ENCODE measurements around the gene NCF4.

The NCF4 gene
- 20.1 to 27.7 (median 24.0) reads per million in 3 donors for total RNA-seq

- peak in 1 of 3 donors; percentile 7 for DNase-seq
- H3K4me1 ChIP-seq (ENCODE audit: control insufficient read depth, insufficient read depth, low read length, poor library complexity, severe bottlenecking) = peaks cover 18% of the 10 kb centered on the region
- peak within 1 kb of the TSS; percentile 45 for H3K27ac ChIP-seq (ENCODE audit: insufficient read depth, low read length, poor library complexity, severe bottlenecking)
- peak within 1 kb of the TSS; percentile 33 for H3K4me3 ChIP-seq (ENCODE audit: insufficient read depth, low read depth, low read length, poor library complexity, severe bottlenecking)
- H3K9me3 ChIP-seq (ENCODE audit: control insufficient read depth, low read length) = no peaks in the 10 kb centered on the region
- no peaks in the 10 kb centered on the region for H3K27me3 ChIP-seq (replicated peaks; ENCODE audit: control insufficient read depth, insufficient read depth, low read length, poor library complexity, severe bottlenecking)
- H3K36me3 ChIP-seq (ENCODE audit: control insufficient read depth, insufficient read depth, low read length) = no peaks in the 10 kb centered on the region
Measured at GRCh38 chr22:36860821-36861659, at the start of gene NCF4. Gene NCF4 (plus strand): TSS chr22:36861006. CDS start chr22:36861172, 166 bp downstream.

- no peak for DNase-seq
- Histone ChIP-seq H3K27me3 (replicated peaks; ENCODE audit: control insufficient read depth, insufficient read depth, low read length, poor library complexity, severe bottlenecking) (peaks cover 12% of the 10 kb centered on the region), H3K4me1 (ENCODE audit: control insufficient read depth, insufficient read depth, low read length, poor library complexity, severe bottlenecking) (peaks cover 1% of the 10 kb centered on the region), H3K9me3 (ENCODE audit: control insufficient read depth, low read length) (no peaks in the 10 kb centered on the region), H3K27ac (ENCODE audit: insufficient read depth, low read length, poor library complexity, severe bottlenecking) (no peak overlapping the region), H3K36me3 (ENCODE audit: control insufficient read depth, insufficient read depth, low read length) (no peaks in the 10 kb centered on the region), H3K4me3 (ENCODE audit: insufficient read depth, low read depth, low read length, poor library complexity, severe bottlenecking) (no peak overlapping the region)
Measured at GRCh38 chr22:36811094-36811800, 49.6 kb upstream of the NCF4 start.

GRCh38 chr22:36814801-36815200 is 46.0 kb upstream of the NCF4 start:
- Histone ChIP-seq H3K27ac (ENCODE audit: insufficient read depth, low read length, poor library complexity, severe bottlenecking) (no peak overlapping the region), H3K27me3 (replicated peaks; ENCODE audit: control insufficient read depth, insufficient read depth, low read length, poor library complexity, severe bottlenecking) (peaks cover 31% of the 10 kb centered on the region), H3K4me3 (ENCODE audit: insufficient read depth, low read depth, low read length, poor library complexity, severe bottlenecking) (no peak overlapping the region), H3K36me3 (ENCODE audit: control insufficient read depth, insufficient read depth, low read length) (no peaks in the 10 kb centered on the region), H3K9me3 (ENCODE audit: control insufficient read depth, low read length) (no peaks in the 10 kb centered on the region), H3K4me1 (ENCODE audit: control insufficient read depth, insufficient read depth, low read length, poor library complexity, severe bottlenecking) (peaks cover 10% of the 10 kb centered on the region)
- no peak for DNase-seq

GRCh38 chr22:36815558-36816338 is 45.1 kb upstream of the NCF4 start:
- DNase-seq = no peak
- Histone ChIP-seq H3K27me3 (replicated peaks; ENCODE audit: control insufficient read depth, insufficient read depth, low read length, poor library complexity, severe bottlenecking) (peaks cover 31% of the 10 kb centered on the region), H3K36me3 (ENCODE audit: control insufficient read depth, insufficient read depth, low read length) (no peaks in the 10 kb centered on the region), H3K27ac (ENCODE audit: insufficient read depth, low read length, poor library complexity, severe bottlenecking) (no peak overlapping the region), H3K4me1 (ENCODE audit: control insufficient read depth, insufficient read depth, low read length, poor library complexity, severe bottlenecking) (peaks cover 10% of the 10 kb centered on the region), H3K4me3 (ENCODE audit: insufficient read depth, low read depth, low read length, poor library complexity, severe bottlenecking) (no peak overlapping the region), H3K9me3 (ENCODE audit: control insufficient read depth, low read length) (no peaks in the 10 kb centered on the region)

- Histone ChIP-seq H3K27me3 (replicated peaks; ENCODE audit: control insufficient read depth, insufficient read depth, low read length, poor library complexity, severe bottlenecking) (peaks cover 31% of the 10 kb centered on the region), H3K9me3 (ENCODE audit: control insufficient read depth, low read length) (no peaks in the 10 kb centered on the region), H3K36me3 (ENCODE audit: control insufficient read depth, insufficient read depth, low read length) (no peaks in the 10 kb centered on the region), H3K4me1 (ENCODE audit: control insufficient read depth, insufficient read depth, low read length, poor library complexity, severe bottlenecking) (peaks cover 10% of the 10 kb centered on the region), H3K27ac (ENCODE audit: insufficient read depth, low read length, poor library complexity, severe bottlenecking) (no peak overlapping the region), H3K4me3 (ENCODE audit: insufficient read depth, low read depth, low read length, poor library complexity, severe bottlenecking) (no peak overlapping the region)
- DNase-seq = no peak
Measured at GRCh38 chr22:36816339-36816635, 44.5 kb upstream of the NCF4 start.

- no peak within 1 kb of the TSS for H3K27ac ChIP-seq (ENCODE audit: insufficient read depth, low read length, poor library complexity, severe bottlenecking)
- no peak within 1 kb of the TSS for H3K4me3 ChIP-seq (ENCODE audit: insufficient read depth, low read depth, low read length, poor library complexity, severe bottlenecking)
- H3K4me1 ChIP-seq (ENCODE audit: control insufficient read depth, insufficient read depth, low read length, poor library complexity, severe bottlenecking) = peaks cover 10% of the 10 kb centered on the region
- peaks cover 31% of the 10 kb centered on the region for H3K27me3 ChIP-seq (replicated peaks; ENCODE audit: control insufficient read depth, insufficient read depth, low read length, poor library complexity, severe bottlenecking)
- H3K9me3 ChIP-seq (ENCODE audit: control insufficient read depth, low read length) = no peaks in the 10 kb centered on the region
- no peak for DNase-seq
- H3K36me3 ChIP-seq (ENCODE audit: control insufficient read depth, insufficient read depth, low read length) = no peaks in the 10 kb centered on the region
Measured at GRCh38 chr22:36816636-36817524, 43.9 kb upstream of the NCF4 start, which contains the start of gene PVALB. Gene PVALB (minus strand): TSS chr22:36817035. CDS start chr22:36817005, 30 bp downstream.

GRCh38 chr22:36817525-36817848 is 43.3 kb upstream of the NCF4 start:
- H3K36me3 ChIP-seq (ENCODE audit: control insufficient read depth, insufficient read depth, low read length) = no peaks in the 10 kb centered on the region
- peaks cover 10% of the 10 kb centered on the region for H3K4me1 ChIP-seq (ENCODE audit: control insufficient read depth, insufficient read depth, low read length, poor library complexity, severe bottlenecking)
- no peak overlapping the region for H3K4me3 ChIP-seq (ENCODE audit: insufficient read depth, low read depth, low read length, poor library complexity, severe bottlenecking)
- H3K9me3 ChIP-seq (ENCODE audit: control insufficient read depth, low read length) = no peaks in the 10 kb centered on the region
- H3K27ac ChIP-seq (ENCODE audit: insufficient read depth, low read length, poor library complexity, severe bottlenecking) = no peak overlapping the region
- DNase-seq = no peak
- peaks cover 31% of the 10 kb centered on the region for H3K27me3 ChIP-seq (replicated peaks; ENCODE audit: control insufficient read depth, insufficient read depth, low read length, poor library complexity, severe bottlenecking)

- Histone ChIP-seq H3K27ac (ENCODE audit: insufficient read depth, low read length, poor library complexity, severe bottlenecking) (no peak overlapping the region), H3K27me3 (replicated peaks; ENCODE audit: control insufficient read depth, insufficient read depth, low read length, poor library complexity, severe bottlenecking) (peaks cover 31% of the 10 kb centered on the region), H3K4me3 (ENCODE audit: insufficient read depth, low read depth, low read length, poor library complexity, severe bottlenecking) (no peak overlapping the region), H3K9me3 (ENCODE audit: control insufficient read depth, low read length) (no peaks in the 10 kb centered on the region), H3K4me1 (ENCODE audit: control insufficient read depth, insufficient read depth, low read length, poor library complexity, severe bottlenecking) (peaks cover 10% of the 10 kb centered on the region), H3K36me3 (ENCODE audit: control insufficient read depth, insufficient read depth, low read length) (no peaks in the 10 kb centered on the region)
- no peak for DNase-seq
Measured at GRCh38 chr22:36818010-36818642, 42.7 kb upstream of the NCF4 start.

- no peak overlapping the region for H3K27ac ChIP-seq (ENCODE audit: insufficient read depth, low read length, poor library complexity, severe bottlenecking)
Measured at GRCh38 chr22:36819112-36819511, 41.7 kb upstream of the NCF4 start.

More at GRCh38 chr22:36819112-36819511, 41.7 kb upstream of the NCF4 start:
- no peak for DNase-seq
- Histone ChIP-seq H3K36me3 (ENCODE audit: control insufficient read depth, insufficient read depth, low read length) (no peaks in the 10 kb centered on the region), H3K4me3 (ENCODE audit: insufficient read depth, low read depth, low read length, poor library complexity, severe bottlenecking) (no peak overlapping the region), H3K9me3 (ENCODE audit: control insufficient read depth, low read length) (no peaks in the 10 kb centered on the region), H3K27me3 (replicated peaks; ENCODE audit: control insufficient read depth, insufficient read depth, low read length, poor library complexity, severe bottlenecking) (peaks cover 31% of the 10 kb centered on the region), H3K4me1 (ENCODE audit: control insufficient read depth, insufficient read depth, low read length, poor library complexity, severe bottlenecking) (peaks cover 10% of the 10 kb centered on the region)
